GM19452 (cell line): Measurements from ENCODE around the gene LYPD6B.

Experiments used
- ATAC-seq: cut with Tn5 transposase; IDR thresholded peaks from one replicate; pipeline ENCODE4 v1.9.1; 2021; ENCODE audit not compliant: unreplicated experiment

LYPD6B gene

DNA sequence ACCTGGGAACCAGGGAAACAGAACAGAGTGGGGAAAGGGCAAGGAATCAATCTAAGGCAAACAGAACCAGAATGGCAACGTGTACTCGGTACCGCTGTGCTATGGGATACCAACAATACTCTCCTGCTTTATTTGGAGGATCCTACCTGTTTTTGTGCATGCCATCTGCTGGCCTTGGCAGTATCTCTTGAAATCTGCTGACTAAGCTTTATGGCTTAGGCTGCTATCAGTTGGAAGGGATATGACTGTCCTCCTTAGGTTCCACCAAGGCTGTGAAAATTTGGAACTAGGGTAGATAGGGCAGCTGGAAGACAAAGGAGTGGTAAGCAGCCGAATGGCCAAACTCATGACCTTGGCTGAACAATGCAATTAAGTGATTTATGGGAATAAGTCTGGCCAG, 220.6 kb downstream of the LYPD6B start:
- no peak for ATAC-seq

GRCh38 chr2:149261692-149262091, 223.2 kb downstream of the LYPD6B start:
- ATAC-seq = no peak
